Lower leg skin (tissue), 3 donors: ENCODE results near the gene TMEM101.

ENCODE experiments used
- POLR2A ChIP-seq, 2 donors: fragments of 450-650 bp; IDR thresholded peaks; one replicate each; pipeline ENCODE4 v1.6.1; 2016 to 2017; ENCODE audit warnings: antibody characterized with exemption in 2 of 2, mild to moderate bottlenecking in 1 of 2, moderate library complexity in 1 of 2
- TF ChIP-seq, protein P1 (sequence below), 3 donors: fragments of 450-650 bp; IDR thresholded peaks; one replicate each; pipeline ENCODE4 v1.5.1; 2016; ENCODE audit warnings: antibody characterized with exemption in 3 of 3, mild to moderate bottlenecking in 3 of 3, moderate library complexity in 2 of 3

DNA sequence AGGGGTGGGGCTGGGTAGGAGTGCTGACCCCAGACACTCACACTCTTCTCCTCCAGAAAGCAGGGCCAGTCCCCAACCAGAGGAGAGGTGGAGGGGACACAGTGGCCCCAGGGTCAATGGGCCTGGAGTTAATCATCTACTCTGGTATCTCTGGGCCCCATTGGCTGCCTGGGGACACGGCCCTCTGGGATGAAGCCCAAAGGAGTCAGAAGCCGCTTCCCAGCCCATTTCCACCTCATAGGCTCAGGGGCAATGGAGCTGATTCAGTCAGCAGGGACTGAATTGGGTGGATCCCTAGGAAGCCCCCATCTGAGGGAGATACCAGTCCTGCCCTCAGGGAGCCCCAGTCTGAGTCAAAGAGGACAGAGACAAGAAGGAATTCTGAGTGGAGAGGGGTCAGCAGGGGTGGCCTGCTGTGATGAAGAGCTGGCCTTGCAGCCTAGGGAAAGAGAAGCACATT lies 13.3 kb downstream of the TMEM101 start:
- TF ChIP-seq, protein P1, sequence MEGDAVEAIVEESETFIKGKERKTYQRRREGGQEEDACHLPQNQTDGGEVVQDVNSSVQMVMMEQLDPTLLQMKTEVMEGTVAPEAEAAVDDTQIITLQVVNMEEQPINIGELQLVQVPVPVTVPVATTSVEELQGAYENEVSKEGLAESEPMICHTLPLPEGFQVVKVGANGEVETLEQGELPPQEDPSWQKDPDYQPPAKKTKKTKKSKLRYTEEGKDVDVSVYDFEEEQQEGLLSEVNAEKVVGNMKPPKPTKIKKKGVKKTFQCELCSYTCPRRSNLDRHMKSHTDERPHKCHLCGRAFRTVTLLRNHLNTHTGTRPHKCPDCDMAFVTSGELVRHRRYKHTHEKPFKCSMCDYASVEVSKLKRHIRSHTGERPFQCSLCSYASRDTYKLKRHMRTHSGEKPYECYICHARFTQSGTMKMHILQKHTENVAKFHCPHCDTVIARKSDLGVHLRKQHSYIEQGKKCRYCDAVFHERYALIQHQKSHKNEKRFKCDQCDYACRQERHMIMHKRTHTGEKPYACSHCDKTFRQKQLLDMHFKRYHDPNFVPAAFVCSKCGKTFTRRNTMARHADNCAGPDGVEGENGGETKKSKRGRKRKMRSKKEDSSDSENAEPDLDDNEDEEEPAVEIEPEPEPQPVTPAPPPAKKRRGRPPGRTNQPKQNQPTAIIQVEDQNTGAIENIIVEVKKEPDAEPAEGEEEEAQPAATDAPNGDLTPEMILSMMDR (IDR thresholded peaks at IDR 0.05), result no peak
- no peak for TF ChIP-seq POLR2A (IDR thresholded peaks at IDR 0.05)
